ENCODE measurements around the gene FERMT3.
A peak's percentile ranks its signal among the peaks of the same experiment; 100 is the strongest.
"Not testable (repeated sequence)": the region's sequence is repeated elsewhere in the genome, so short reads cannot be mapped to it uniquely, and the experiment has no call there.

Gene FERMT3

GRCh38 chr11:64235437-64236161, 29.1 kb downstream of the FERMT3 start:
- DNase-seq (ENCODE audit: low spot score): no peak

DNA sequence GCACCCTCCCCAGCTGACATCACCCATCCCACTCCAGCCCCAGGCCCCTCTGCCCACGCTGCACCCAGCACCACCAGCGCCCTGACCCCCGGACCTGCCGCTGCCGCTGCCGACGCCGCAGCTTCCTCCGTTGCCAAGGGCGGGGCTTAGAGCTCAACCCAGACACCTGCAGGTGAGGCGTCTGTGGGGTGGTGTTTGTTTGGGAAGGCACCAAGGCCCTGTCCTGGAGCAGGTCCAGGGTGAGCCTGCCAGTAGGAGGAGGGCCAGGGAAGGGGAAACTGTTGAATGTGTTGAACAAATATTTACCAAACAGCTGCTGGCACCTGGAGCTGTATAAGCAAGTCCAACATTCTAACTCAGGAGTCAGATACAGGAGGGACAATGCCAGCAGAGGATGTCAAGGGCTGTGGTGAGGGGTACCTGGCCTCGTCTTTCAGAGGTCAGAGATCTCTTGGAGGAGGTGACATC, 31.0 kb downstream of the FERMT3 start:
- DNase-seq (ENCODE audit: low spot score): peak; percentile 28

DNA sequence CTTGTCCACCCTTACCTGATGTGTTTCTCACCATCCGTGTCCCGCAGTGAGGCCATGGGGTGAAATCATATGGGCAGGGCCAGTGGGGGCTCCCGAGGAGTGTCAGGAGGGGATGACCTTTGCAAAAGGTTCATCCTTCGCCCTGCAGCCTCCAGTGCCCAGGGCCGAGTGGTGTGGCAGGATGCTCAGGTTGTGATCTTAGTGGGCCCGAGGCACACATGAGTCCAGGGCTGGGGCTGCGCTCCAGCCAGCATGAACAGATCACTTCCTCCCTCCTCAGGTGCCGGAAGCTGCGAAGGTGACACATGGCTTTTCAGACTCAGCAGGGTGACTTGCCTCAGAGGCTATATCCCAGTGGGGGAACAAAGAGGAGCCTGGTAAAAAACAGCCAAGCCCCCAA, 31.6 kb downstream of the FERMT3 start:
- DNase-seq (ENCODE audit: low spot score): no peak

GRCh38 chr11:64238999-64239398, 32.5 kb downstream of the FERMT3 start:
- DNase-seq (ENCODE audit: low spot score): no peak

- DNase-seq (ENCODE audit: low spot score): peak; percentile 55
These were observed 33.3 kb downstream of the FERMT3 start for GRCh38 chr11:64239662-64240434.

- peak; percentile 95 for DNase-seq (ENCODE audit: low spot score)
These were observed 34.1 kb downstream of the FERMT3 start, which contains the start of gene FKBP2 for GRCh38 chr11:64240435-64241240. FKBP2 (plus strand) TSS chr11:64241095; CDS start chr11:64242388, 1,293 bp downstream.

DNA sequence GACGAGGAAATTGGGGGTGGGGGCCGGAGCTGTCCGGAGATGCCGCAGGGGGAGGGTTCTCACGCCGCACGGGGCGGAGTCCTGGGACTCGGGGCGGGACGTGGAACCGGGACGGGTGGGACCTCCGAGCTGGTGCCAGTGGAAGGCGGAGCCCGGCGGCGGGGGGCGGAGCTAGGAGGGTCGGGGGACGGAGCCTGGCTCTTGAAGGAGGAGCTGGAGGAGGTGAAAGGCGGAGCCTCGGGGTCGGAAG, 34.6 kb downstream of the FERMT3 start:
- DNase-seq (ENCODE audit: low spot score): peak; percentile 98

DNA sequence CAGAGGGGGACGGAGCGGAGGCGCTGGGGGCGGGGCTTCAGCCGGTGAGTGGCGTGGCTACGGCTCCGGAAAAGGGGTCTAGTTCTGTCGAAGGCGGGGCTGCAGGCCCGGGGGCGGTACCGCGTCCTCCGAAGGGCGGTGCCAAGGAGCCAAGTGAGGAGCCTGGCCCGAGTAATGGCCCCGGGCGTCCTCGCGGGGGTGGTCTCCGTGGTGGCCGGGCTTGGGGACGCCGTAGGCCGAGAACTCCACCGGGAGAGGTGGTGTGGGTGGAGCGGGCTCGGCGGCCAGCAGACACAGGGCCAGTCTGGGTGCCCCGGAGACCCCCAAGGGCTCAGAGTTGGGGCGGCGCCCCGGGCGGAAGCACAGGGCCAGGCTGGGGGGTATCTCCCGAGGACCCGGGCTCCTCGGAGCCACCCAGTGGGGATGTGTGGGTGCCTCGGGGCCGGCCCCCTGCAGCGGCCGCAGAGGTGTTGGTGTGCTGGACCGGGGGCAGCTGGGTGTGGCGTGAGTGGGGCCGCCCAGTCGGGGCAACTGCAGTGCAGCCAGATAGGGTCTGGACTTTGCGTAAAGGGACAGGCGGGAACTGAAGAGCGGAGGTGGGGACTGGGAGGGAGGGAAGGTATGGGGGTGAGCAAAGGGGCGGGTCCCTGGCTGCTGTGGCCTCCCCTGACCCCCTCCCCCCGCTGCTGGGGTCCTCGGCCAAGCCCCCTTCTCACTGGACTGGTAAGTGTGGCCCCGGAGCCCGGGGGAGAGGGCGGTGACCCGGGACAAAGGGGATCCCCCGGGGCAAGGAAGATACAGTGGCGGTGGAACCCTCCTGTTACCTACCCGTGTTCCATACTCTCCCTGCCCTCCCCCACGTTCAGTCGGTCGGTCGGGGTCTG, 35.2 kb downstream of the FERMT3 start:
- DNase-seq (ENCODE audit: low spot score): peak; percentile 72

DNA sequence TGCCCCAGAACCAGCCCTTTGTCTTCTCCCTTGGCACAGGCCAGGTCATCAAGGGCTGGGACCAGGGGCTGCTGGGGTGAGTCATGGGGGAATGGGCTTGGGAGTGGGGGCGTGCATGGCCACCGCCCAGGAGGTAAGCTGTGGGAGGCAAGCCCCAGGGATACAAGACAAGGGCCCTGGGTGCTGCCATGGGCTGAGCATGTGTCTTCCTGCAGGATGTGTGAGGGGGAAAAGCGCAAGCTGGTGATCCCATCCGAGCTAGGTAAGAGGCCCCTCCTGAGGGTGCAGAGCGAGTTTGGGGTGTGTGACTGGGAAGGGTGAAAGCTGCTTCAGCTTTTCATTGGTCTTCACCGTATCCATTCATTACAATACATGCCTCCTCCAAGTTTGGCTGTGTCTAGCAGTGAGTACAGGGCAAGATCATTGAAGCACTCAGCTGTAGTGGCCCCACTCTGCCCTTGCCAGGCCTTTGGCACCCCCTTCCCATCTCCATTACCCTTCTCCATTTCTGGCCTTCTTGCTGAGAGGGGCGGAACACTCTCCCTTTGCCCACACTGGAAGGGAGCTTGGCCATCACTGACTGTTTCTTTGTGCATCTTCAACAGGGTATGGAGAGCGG, 36.8 kb downstream of the FERMT3 start:
- no peak for DNase-seq (ENCODE audit: low spot score)

- no peak for DNase-seq (ENCODE audit: low spot score)
These were observed 37.6 kb downstream of the FERMT3 start for GRCh38 chr11:64244107-64244506.

- DNase-seq (ENCODE audit: low spot score): no peak
These were observed 38.4 kb downstream of the FERMT3 start for GRCh38 chr11:64244966-64245365.

DNA sequence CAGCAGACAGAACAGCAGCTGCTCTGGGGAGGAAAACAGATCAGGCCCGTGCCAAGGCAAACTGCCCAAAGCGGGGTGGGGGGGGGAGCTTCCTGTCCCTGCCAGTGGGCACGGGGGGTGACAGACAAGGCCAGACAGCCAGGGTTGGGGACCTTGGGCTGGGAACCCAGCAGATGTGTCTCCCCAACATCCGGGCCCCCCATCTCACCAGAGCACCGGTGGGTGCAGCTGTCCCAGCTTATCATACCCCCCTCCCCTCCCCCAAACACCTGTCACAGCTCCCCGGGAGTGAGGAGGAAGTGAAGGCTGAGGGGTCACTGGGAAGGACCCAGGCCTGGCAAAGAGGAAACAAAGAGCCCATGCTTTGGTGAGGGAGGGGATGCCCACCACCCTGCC, 38.9 kb downstream of the FERMT3 start:
- DNase-seq (ENCODE audit: low spot score): no peak

- peak; percentile 89 for DNase-seq (ENCODE audit: low spot score)
These were observed 39.5 kb downstream of the FERMT3 start for GRCh38 chr11:64245797-64246620.

GRCh38 chr11:64246621-64246870, 40.0 kb downstream of the FERMT3 start:
- DNase-seq (ENCODE audit: low spot score): not testable (repeated sequence)

- peak; percentile 91 for DNase-seq (ENCODE audit: low spot score)
These were observed 40.6 kb downstream of the FERMT3 start, which contains the start of gene PPP1R14B for GRCh38 chr11:64246871-64247728. PPP1R14B (minus strand) TSS chr11:64246943; CDS start chr11:64246673, 270 bp downstream.

DNA sequence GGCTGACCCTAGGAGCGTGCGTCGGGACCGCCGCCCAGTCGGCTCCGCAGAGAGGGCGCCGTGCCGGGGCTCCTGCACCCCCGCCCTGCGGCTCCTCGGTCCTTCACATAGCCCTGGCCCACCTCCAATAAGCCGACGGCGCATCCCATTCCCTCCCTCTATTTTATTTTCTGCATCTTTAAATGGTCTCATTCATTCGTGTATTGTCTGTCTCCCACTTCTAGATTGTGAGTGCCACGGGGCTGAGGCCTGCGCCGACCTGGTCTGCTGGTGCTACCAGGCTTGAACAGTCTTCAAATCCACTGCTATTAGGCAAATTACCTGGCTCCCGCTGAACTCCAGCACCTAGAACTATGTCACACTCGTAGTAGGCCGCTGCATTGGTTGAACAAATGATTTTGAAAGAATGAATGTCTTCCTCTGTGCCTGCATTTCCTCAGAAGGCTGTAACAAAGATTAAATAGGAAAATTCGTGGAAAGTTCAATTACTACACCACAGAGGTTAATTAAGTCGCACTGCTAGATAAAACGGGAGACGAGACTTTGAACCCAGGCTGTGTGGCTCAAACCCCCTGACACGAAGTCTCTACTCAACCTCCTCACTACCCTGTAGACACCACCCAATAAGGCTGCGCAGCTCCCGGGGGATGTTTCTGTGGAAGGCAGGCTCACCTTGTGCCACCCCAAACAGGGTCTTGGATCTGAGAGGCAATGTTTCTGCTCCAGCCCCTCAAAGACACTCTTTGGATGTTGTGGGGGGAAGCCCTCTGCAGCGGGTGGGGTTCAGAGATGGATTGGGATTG, 41.4 kb downstream of the FERMT3 start:
- DNase-seq (ENCODE audit: low spot score): no peak

DNA sequence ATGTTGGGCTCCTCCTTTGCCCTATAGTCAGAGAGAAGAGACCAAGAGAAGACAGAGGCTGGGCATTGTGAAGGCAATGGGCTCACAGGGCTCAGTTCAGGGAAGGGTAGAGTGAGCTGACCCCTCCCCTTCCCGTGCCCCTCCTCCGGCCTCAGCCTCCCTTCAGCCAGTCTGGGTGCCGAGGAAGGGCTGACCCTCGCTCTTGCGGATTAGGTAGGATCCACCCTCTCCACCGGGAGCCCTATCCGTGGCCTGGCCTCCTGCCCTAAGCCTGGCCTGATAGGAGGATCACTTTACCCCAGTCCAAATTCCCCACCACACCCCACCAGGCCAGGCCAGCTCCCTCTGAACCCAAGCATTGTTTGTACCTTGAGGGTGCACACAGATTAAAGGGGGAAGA, 42.1 kb downstream of the FERMT3 start:
- no peak for DNase-seq (ENCODE audit: low spot score)

DNA sequence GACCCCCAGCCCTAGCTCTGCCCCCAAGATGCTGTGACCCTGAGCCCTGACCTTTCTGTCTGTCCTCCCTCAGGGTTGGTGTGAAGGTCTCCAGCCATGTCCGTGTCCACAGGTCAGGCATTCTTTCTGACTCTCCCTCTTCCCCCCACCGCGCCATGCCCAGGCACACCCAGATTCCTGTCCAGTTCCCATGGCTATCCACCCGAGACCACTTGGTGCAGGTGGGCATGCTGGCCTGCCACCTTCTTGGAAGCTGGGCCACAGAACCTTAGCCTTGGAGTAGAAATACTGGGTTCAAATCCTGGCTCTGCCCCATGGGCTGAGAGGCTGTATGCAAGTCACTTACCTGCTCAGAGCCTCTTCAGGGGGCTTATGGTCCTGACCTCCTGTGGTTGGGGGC, 42.5 kb downstream of the FERMT3 start:
- DNase-seq (ENCODE audit: low spot score): no peak

Measured in SW480 (cell line).